SK-N-MC (cell line): ENCODE measurements around the gene PRKG1.
"Not testable (repeated sequence)": the region's sequence is repeated elsewhere in the genome, so short reads cannot be mapped to it uniquely, and the experiment has no call there.

Source experiments
- DNase-seq: peaks from one replicate; pipeline ENCODE4 v3.0.0-alpha.2; 2011; ENCODE audit warnings: low read depth, low spot score
- H3K27ac ChIP-seq: fragments of 200-600 bp; sonication (generic); 2 replicates; pipeline ENCODE4 v1.5.1; 2016; ENCODE audit warnings: mixed run types
- H3K36me3 ChIP-seq: fragments of 200-600 bp; sonication (generic); 2 replicates; pipeline ENCODE4 v1.6.1; 2017; ENCODE audit warnings: antibody characterized with exemption, low read length, mixed read lengths; ENCODE audit not compliant: insufficient read depth
- H3K4me3 ChIP-seq: fragments of 200-600 bp; sonication (generic); 2 replicates; pipeline ENCODE4 v1.5.1; 2016
- H3K9ac ChIP-seq: fragments of 200-600 bp; sonication (generic); 2 replicates; pipeline ENCODE4 v1.8.0; 2017; ENCODE audit warnings: mixed run types, mixed read lengths; ENCODE audit not compliant: insufficient read length
- H3K9me3 ChIP-seq: fragments of 200-600 bp; sonication (generic); 2 replicates; pipeline ENCODE4 v1.6.1; 2017; ENCODE audit warnings: low read depth, mild to moderate bottlenecking, antibody characterized with exemption, low read length, moderate library complexity, mixed read lengths
- EZH2 ChIP-seq: fragments of 200-600 bp; sonication (generic); IDR thresholded peaks from one replicate; pipeline ENCODE4 v1.6.1; 2017; ENCODE audit warnings: antibody characterized with exemption
- FOXP2 ChIP-seq: optimal IDR thresholded peaks from 2 replicates; pipeline ENCODE3; 2011; ENCODE audit warnings: mild to moderate bottlenecking, moderate library complexity; ENCODE audit not compliant: insufficient read depth; ENCODE audit errors: extremely low read length, control extremely low read depth
- POLR2AphosphoS5 ChIP-seq: IDR thresholded peaks from 2 replicates; pipeline ENCODE4 v1.6.1; 2012; ENCODE audit warnings: mild to moderate bottlenecking, low read depth, low read length, borderline replicate concordance

PRKG1 gene

DNA sequence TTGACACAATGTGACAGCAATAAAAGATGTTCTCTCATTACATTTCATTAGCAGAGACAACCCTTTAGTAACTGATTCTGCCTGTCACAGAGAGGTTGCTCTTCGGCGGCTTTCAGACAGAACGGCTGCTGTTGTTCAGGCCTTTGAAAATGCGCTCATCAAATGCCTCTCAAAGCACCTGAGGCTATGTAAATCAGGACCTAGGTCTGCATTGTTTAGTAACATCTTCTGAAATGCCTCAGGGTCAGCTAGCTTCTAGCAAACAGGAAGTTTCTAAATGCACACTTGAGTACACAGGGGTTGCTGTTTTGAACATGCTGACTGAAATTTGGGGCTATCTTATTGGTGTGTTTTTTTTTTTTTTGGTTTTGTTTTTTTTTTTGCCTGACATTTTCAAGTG, 1096.5 kb downstream of the PRKG1 start:
- H3K9ac ChIP-seq: no peak overlapping the region
- no peak for DNase-seq
- no peak overlapping the region for H3K4me3 ChIP-seq
- TF ChIP-seq EZH2 (no peak), FOXP2 (no peak), POLR2AphosphoS5 (no peak)
- no peaks in the 10 kb centered on the region for H3K9me3 ChIP-seq
- H3K36me3 ChIP-seq: no peaks in the 10 kb centered on the region
- no peak overlapping the region for H3K27ac ChIP-seq

GRCh38 chr10:52172581-52172980, 1098.3 kb downstream of the PRKG1 start:
- no peak for DNase-seq
- TF ChIP-seq POLR2AphosphoS5: no peak
- TF ChIP-seq EZH2: no peak
- TF ChIP-seq FOXP2: no peak
- Histone ChIP-seq H3K9ac (no peak overlapping the region), H3K27ac (no peak overlapping the region), H3K36me3 (no peaks in the 10 kb centered on the region), H3K9me3 (no peaks in the 10 kb centered on the region), H3K4me3 (no peak overlapping the region)

GRCh38 chr10:52185256-52185655, 1111.0 kb downstream of the PRKG1 start:
- DNase-seq: no peak
- no peaks in the 10 kb centered on the region for H3K36me3 ChIP-seq
- no peak overlapping the region for H3K4me3 ChIP-seq
- H3K27ac ChIP-seq: no peak overlapping the region
- no peaks in the 10 kb centered on the region for H3K9me3 ChIP-seq
- H3K9ac ChIP-seq: no peak overlapping the region
- TF ChIP-seq EZH2 (no peak), POLR2AphosphoS5 (no peak), FOXP2 (no peak)

GRCh38 chr10:52187521-52188258, 1113.4 kb downstream of the PRKG1 start:
- DNase-seq: no peak
- Histone ChIP-seq H3K9ac (no peak overlapping the region), H3K27ac (no peak overlapping the region), H3K4me3 (no peak overlapping the region), H3K36me3 (no peaks in the 10 kb centered on the region), H3K9me3 (no peaks in the 10 kb centered on the region)
- no peak for TF ChIP-seq FOXP2
- no peak for TF ChIP-seq EZH2
- no peak for TF ChIP-seq POLR2AphosphoS5

- H3K27ac ChIP-seq: no peak overlapping the region
- DNase-seq: no peak
- no peak overlapping the region for H3K9ac ChIP-seq
- TF ChIP-seq EZH2 (no peak), POLR2AphosphoS5 (no peak), FOXP2 (no peak)
- no peaks in the 10 kb centered on the region for H3K9me3 ChIP-seq
- H3K4me3 ChIP-seq: no peak overlapping the region
- no peaks in the 10 kb centered on the region for H3K36me3 ChIP-seq
These were observed 1116.8 kb downstream of the PRKG1 start for GRCh38 chr10:52191049-52191448.

- Histone ChIP-seq H3K9ac (no peak overlapping the region), H3K9me3 (no peaks in the 10 kb centered on the region), H3K27ac (no peak overlapping the region), H3K4me3 (no peak overlapping the region), H3K36me3 (no peaks in the 10 kb centered on the region)
- TF ChIP-seq EZH2 (no peak), POLR2AphosphoS5 (no peak)
- no peak for DNase-seq
These were observed 1119.9 kb downstream of the PRKG1 start for GRCh38 chr10:52194191-52194590.

DNA sequence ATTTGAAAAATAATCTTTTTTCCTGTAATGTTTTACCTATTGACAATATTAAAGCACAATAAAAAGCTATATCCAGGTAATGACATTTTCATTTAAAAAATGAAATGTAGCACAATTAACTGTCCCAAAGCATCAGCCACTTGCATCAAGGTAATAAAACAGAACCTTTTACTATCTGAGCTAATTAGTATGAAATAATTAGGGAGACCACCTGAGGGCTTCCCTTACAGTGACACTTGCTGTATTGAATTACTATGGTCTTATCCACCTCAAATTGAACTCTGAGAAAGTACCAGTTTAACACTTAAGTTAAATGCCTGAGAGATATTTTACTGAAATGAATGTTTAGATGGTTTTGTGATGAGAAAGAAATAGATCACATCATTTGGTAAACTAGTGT, 1120.4 kb downstream of the PRKG1 start:
- Histone ChIP-seq H3K9ac (no peak overlapping the region), H3K36me3 (no peaks in the 10 kb centered on the region), H3K4me3 (no peak overlapping the region), H3K9me3 (no peaks in the 10 kb centered on the region), H3K27ac (no peak overlapping the region)
- TF ChIP-seq FOXP2 (no peak), EZH2 (no peak), POLR2AphosphoS5 (no peak)
- no peak for DNase-seq

- TF ChIP-seq FOXP2: no peak
- no peak for TF ChIP-seq EZH2
- no peak for TF ChIP-seq POLR2AphosphoS5
- Histone ChIP-seq H3K9ac (no peak overlapping the region), H3K36me3 (no peaks in the 10 kb centered on the region), H3K4me3 (no peak overlapping the region), H3K9me3 (no peaks in the 10 kb centered on the region), H3K27ac (no peak overlapping the region)
- DNase-seq: no peak
These were observed 1122.8 kb downstream of the PRKG1 start for GRCh38 chr10:52197098-52197497.

- H3K36me3 ChIP-seq: no peaks in the 10 kb centered on the region
- no peaks in the 10 kb centered on the region for H3K9me3 ChIP-seq
- TF ChIP-seq EZH2 (no peak), FOXP2 (no peak), POLR2AphosphoS5 (no peak)
- no peak overlapping the region for H3K27ac ChIP-seq
- H3K4me3 ChIP-seq: no peak overlapping the region
- H3K9ac ChIP-seq: no peak overlapping the region
- DNase-seq: no peak
These were observed 1124.3 kb downstream of the PRKG1 start for GRCh38 chr10:52198540-52198939.

DNA sequence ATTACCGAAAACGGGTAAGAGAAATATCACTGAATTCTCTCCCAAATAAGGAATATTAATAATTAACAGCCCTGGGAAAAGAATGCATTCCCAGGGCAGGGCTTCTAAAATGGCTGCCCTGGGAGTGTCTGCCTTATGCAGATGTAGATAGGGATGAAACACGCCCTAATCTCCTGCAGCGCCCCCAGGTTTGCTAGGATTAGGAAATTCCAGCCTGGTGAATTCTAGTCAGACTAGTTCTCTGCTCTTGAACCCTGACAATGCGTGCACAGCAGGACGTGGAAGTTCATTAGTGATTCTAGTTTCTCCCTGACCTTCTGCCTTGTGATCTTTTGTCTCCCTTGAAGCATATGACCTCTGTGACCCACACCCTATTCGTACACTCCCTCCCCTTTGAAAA, 1130.6 kb downstream of the PRKG1 start:
- not testable (repeated sequence) for DNase-seq, H3K4me3 ChIP-seq, H3K9ac ChIP-seq, H3K9me3 ChIP-seq, H3K36me3 ChIP-seq, H3K27ac ChIP-seq
